CD4-positive, alpha-beta T cell treated with Interleukin-21 for 1 hour (primary cell): ENCODE data around the gene MSRB1.

Source experiments
- DNase-seq: peaks from one replicate; pipeline ENCODE4 v3.0.0-alpha.2; 2020

MSRB1 gene

GRCh38 chr16:1895949-1896675 lies 46.9 kb downstream of the MSRB1 start:
- DNase-seq, result no peak

- no peak for DNase-seq
Observed at GRCh38 chr16:1895068-1895467, 47.9 kb downstream of the MSRB1 start.

GRCh38 chr16:1890708-1891050 lies 52.3 kb downstream of the MSRB1 start:
- no peak for DNase-seq

- DNase-seq, result no peak
Observed at GRCh38 chr16:1890024-1890707, 52.8 kb downstream of the MSRB1 start.
